Mucosa of rectum (tissue), 2 donors: ENCODE measurements around the gene INO80E.
"Not testable (repeated sequence)": the region's sequence is repeated elsewhere in the genome, so short reads cannot be mapped to it uniquely, and the experiment has no call there.

Experiments used
- H3K27ac ChIP-seq, 2 donors: one replicate each; pipeline ENCODE4 v1.7.0; 2013; ENCODE audit warnings: inconsistent platforms in 2 of 2, low read depth in 2 of 2, low read length in 2 of 2
- H3K27me3 ChIP-seq, 2 donors: one replicate each; pipeline ENCODE4 v1.7.0; 2013; ENCODE audit warnings: low read length in 2 of 2; ENCODE audit not compliant: control insufficient read depth in 2 of 2, insufficient read depth in 2 of 2
- H3K36me3 ChIP-seq, 2 donors: one replicate each; pipeline ENCODE4 v1.7.0; 2013; ENCODE audit warnings: low read length in 2 of 2; ENCODE audit not compliant: control insufficient read depth in 2 of 2, insufficient read depth in 2 of 2
- H3K4me1 ChIP-seq, 2 donors: one replicate each; pipeline ENCODE4 v1.7.0; 2013; ENCODE audit warnings: low read length in 2 of 2, mild to moderate bottlenecking in 1 of 2; ENCODE audit not compliant: control insufficient read depth in 2 of 2, insufficient read depth in 2 of 2
- H3K4me3 ChIP-seq, 2 donors: one replicate each; pipeline ENCODE4 v1.7.0; 2013; ENCODE audit warnings: low read length in 2 of 2
- H3K9ac ChIP-seq, 2 donors: one replicate each; pipeline ENCODE4 v1.7.0; 2013; ENCODE audit warnings: low read length in 2 of 2, low read depth in 1 of 2, mild to moderate bottlenecking in 1 of 2
- H3K9me3 ChIP-seq, 2 donors: one replicate each; pipeline ENCODE4 v1.7.0; 2013; ENCODE audit warnings: low read length in 2 of 2; ENCODE audit not compliant: control insufficient read depth in 2 of 2
- donor health status: healthy.
- donor health status: Normal muscosa, but diverticular disease.

The INO80E gene

DNA sequence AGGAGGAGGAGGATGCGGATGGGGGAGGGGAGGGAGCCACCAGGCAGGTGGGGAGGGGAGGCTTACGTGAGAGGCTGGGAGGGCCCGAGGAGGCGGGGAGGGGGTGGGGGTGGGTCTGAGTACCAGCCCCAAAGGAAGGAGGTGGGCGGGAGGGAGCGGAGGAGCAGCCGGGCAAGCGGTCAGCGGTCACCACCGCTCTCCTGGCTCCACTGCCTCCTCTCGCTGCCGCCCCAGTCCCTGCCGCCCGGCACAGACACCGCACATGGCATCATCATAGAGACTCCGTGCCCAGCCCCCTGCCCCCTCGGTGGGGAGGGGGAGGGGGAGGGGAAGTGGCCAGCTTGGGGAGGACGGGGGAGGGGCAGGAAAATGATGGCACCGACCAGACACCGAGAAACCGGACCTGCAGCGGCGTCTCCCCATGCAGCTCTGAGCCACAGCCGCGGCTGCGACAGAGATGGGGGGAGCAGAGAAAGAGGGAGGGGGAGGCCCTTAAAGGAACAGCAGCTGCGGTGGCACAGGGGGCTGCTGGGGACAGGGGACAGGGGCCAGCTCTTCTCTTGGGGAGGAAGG, 34.9 kb downstream of the INO80E start, which contains the start of gene TLCD3B:
Gene TLCD3B, minus strand, starts transcription at position 431 of the 573 bp plus-strand sequence. CDS start 744 bp downstream, outside the sequence.
- Histone ChIP-seq H3K27ac (no peak within 1 kb of the TSS), H3K36me3 (no peaks in the 10 kb centered on the region), H3K4me1 (no peaks in the 10 kb centered on the region), H3K9me3 (no peaks in the 10 kb centered on the region), H3K9ac (no peak within 1 kb of the TSS), H3K4me3 (no peak within 1 kb of the TSS), H3K27me3 (peaks cover 29 to 33% of the 10 kb centered on the region in 2 donors)

DNA sequence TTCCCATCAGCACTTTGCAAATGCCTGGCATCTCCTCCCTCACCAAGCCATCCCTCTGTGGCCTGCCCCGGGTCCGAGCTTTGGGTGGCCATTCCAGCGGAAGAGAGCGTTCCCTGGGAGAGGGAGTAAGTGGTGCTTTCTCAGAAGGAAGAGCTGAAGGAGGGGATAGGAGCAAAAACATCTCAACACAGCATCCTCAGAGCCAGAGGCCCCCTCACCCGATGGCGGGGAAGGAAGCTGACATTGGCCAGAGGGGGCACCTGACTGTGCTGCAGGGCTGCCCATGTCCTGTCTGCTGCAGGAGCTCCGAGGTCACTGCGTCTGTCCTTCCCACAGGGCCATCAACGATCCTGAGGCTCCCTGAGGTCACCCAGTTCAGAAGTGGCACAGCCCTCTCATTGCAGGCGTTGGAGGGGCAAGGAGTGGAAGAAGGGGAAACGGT, 35.5 kb downstream of the INO80E start:
- Histone ChIP-seq H3K27ac (no peak overlapping the region), H3K27me3 (peaks cover 33 to 34% of the 10 kb centered on the region in 2 donors)

DNA sequence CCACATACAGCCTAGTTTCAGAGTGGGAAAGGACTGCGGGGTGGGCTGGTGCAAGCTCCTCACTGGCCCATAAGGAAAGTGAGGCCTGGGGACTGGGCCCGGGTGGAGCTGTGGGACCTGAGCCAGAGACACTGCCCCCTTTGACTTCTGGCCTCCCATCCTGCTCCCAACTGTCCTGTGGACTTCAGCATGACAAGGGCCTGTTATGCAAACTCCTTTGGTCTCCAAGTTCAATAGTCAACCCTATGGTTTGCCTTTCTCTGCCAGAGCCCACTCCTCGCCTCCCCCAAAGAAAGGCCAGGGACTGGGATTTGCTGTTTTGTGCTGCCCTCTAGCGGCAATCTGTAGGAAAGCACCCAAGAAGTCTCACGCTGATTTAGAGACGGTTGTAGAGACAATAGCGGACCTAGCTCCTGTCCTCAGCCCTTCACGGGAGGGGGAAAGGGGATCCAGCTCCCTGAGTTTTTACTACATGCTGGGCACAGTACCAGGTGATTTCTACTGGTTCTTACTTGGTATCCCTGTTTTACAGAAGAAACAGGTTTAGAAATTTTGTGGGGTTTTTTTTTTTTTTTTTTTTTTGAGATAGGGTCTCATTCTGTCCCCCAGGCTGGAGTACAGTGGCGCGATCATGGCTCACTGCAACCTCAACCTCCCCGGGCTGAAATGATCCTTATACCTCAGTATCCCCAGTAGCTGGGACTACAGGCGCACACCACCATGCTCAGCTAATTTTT, 36.2 kb downstream of the INO80E start:
- Histone ChIP-seq H3K4me3 (no peak overlapping the region), H3K36me3 (no peaks in the 10 kb centered on the region), H3K4me1 (no peaks in the 10 kb centered on the region), H3K27ac (no peak overlapping the region), H3K9ac (no peak overlapping the region), H3K27me3 (peaks cover 31 to 32% of the 10 kb centered on the region in 2 donors), H3K9me3 (no peaks in the 10 kb centered on the region)

More for the DNA sequence above, 35.5 kb downstream of the INO80E start:
- no peak overlapping the region for H3K4me3 ChIP-seq
- no peaks in the 10 kb centered on the region for H3K36me3 ChIP-seq
- no peak overlapping the region for H3K9ac ChIP-seq
- no peaks in the 10 kb centered on the region for H3K9me3 ChIP-seq
- H3K4me1 ChIP-seq, result no peaks in the 10 kb centered on the region

DNA sequence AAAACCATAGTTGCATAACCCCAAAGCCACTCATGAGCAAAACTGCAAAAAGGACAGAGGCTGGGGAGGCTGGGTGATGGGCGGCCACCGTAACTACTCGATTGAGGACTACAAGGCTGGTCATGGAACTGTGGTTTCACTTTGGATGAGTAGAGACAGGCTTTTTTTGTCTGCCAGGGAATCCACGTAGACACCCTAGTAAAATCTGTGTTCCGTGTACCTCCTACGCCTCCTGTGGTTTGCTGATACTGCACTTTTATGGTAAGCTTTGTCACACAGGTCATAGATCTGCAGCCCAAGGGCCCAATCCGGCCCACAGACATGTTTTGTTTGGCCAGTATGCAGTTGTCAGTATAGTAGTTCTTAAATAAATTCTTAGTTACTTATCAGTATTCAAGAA, 37.2 kb downstream of the INO80E start:
- no peak overlapping the region for H3K9ac ChIP-seq
- H3K4me3 ChIP-seq, result no peak overlapping the region
- peaks cover 31 to 32% of the 10 kb centered on the region in 2 donors for H3K27me3 ChIP-seq
- H3K27ac ChIP-seq, result no peak overlapping the region
- H3K36me3 ChIP-seq, result no peaks in the 10 kb centered on the region
- no peaks in the 10 kb centered on the region for H3K9me3 ChIP-seq
- no peaks in the 10 kb centered on the region for H3K4me1 ChIP-seq

DNA sequence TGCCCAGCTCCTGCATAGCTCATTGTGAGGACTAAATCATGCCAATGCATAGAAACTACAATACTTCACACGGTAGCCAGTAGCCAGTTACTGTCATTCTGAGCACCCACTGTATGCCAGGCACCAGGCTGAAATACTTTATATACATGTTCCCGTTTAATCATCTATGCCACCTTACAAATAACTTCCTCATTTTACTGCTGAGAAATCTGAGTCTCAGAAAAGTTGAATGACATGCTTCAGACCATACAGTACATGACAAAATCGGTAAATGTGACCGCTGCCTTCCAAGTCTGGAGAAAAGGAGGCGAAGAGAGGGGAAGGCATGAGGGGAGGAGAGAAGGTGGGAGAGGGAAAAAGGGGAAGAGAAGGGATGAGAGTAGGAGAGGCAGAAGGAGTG, 44.2 kb downstream of the INO80E start:
- H3K27me3 ChIP-seq, result peaks cover 4 to 7% of the 10 kb centered on the region in 2 donors
- H3K9me3 ChIP-seq, result no peaks in the 10 kb centered on the region
- no peak overlapping the region for H3K27ac ChIP-seq
- no peaks in the 10 kb centered on the region for H3K36me3 ChIP-seq
- H3K4me3 ChIP-seq, result no peak overlapping the region
- no peak overlapping the region for H3K9ac ChIP-seq
- H3K4me1 ChIP-seq, result no peaks in the 10 kb centered on the region

DNA sequence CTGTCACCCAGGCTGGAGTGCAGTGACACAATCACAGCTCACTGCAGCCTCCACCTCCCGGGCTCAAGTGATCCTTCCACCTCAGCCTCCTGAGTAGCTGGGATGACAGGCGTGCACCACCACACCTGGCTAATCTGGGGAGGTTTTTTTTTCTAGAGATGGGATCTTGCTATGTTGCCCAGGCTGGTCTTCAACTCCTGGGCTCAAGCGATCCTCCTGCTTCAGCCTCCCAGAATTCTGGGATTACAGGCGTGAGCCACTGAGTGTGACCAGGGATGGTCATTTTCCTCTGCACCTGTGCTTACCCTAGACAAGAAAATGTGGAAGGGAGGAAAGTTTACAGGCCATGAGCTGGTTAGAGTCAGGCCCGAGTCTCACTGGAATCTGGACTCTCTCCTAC, 44.6 kb downstream of the INO80E start:
- H3K36me3 ChIP-seq, H3K27ac ChIP-seq, H3K4me3 ChIP-seq, H3K9ac ChIP-seq, H3K27me3 ChIP-seq, H3K9me3 ChIP-seq, H3K4me1 ChIP-seq: not testable (repeated sequence)

DNA sequence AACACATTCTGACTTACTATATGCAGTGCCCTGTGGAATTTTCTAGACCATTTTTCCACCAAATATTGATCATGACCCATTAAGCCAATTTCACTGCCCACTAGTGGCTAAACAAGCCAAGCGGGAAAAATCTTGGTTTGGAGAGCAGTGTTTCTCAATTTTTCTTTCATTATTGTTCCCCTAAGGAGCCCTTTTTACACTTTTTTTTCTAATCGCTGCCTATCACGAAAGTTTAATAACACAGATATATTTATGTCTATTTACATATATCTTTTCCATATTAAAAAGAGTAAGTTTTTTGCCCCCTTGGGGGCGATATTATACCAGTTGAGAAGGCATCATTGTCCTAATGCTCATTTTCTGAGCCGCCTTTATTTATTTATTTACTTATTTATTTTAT, 45.8 kb downstream of the INO80E start:
- no peak overlapping the region for H3K9ac ChIP-seq
- peaks cover 0 to 4% of the 10 kb centered on the region in 2 donors for H3K27me3 ChIP-seq
- no peak overlapping the region for H3K4me3 ChIP-seq
- no peaks in the 10 kb centered on the region for H3K9me3 ChIP-seq
- H3K27ac ChIP-seq, result no peak overlapping the region
- H3K4me1 ChIP-seq, result no peaks in the 10 kb centered on the region
- no peaks in the 10 kb centered on the region for H3K36me3 ChIP-seq

DNA sequence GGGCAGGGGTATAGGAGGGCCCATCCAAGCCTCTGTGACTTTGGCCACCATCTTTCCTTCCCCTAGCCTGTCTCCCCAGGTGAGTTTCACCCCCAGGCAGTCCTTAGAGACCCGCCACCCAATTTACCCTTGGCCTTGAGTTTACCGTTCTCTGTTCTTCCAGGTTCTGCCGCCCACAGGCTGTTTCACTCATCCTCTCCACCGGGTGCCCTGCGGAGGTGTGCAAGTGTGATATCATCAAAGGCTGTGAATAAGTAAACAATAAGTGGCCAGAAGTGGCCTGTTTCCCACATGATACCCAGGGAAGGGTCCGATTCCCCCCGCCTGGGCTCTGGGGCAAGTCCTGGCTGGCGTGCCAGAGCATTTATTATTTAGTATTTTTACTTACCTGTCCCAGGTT, 50.1 kb downstream of the INO80E start:
- H3K27me3 ChIP-seq, result peaks cover 0 to 4% of the 10 kb centered on the region in 2 donors
- no peak overlapping the region for H3K9ac ChIP-seq
- H3K4me1 ChIP-seq, result no peaks in the 10 kb centered on the region
- no peak overlapping the region for H3K4me3 ChIP-seq
- no peaks in the 10 kb centered on the region for H3K9me3 ChIP-seq
- no peak overlapping the region for H3K27ac ChIP-seq
- H3K36me3 ChIP-seq, result no peaks in the 10 kb centered on the region

DNA sequence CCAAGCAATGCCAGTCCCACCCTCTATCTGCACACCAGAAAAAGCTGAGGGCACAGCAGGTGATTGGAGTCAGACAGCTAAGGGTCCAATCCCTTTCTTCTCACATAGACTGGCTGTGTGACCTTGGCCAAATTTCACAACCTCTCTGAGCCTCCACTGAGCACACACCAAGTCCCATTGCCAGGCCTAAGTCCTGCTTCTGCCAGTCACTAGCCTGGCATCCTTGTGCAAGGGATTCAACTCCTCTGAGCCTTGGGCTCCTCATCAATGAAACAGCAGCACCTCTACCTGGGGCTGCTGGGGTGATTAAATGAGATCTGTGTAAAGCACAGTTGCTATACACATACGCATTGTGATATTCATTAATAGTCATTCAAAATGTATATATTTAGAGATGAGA, 50.5 kb downstream of the INO80E start:
- Histone ChIP-seq H3K27me3 (peaks cover 0 to 4% of the 10 kb centered on the region in 2 donors), H3K9me3 (no peaks in the 10 kb centered on the region), H3K36me3 (no peaks in the 10 kb centered on the region), H3K4me1 (no peaks in the 10 kb centered on the region), H3K27ac (no peak overlapping the region), H3K9ac (no peak overlapping the region), H3K4me3 (no peak overlapping the region)

DNA sequence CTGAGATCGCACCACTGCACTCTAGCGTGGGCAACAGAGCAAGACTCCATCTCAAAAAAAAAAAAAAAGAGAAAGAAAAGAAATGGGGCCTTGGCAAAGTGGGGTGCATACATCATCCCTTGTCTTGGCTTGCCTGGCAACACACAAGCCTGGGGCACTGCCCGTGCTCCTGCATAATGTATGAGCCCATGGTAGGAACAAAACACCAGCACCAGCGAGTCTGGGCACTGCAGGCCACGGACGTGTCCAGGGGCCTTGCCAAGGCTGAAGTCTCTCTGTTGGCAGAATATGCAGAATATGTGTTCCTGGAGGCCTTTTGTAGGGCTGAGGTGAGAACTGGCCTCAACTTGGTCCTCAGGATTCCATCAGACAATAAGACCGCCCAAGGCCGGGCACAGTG, 53.8 kb downstream of the INO80E start:
- Histone ChIP-seq H3K4me3 (no peak overlapping the region), H3K27ac (no peak overlapping the region), H3K36me3 (no peaks in the 10 kb centered on the region), H3K27me3 (peaks cover 0 to 1% of the 10 kb centered on the region in 2 donors), H3K9ac (no peak overlapping the region), H3K4me1 (peaks cover 7 to 10% of the 10 kb centered on the region in 2 donors), H3K9me3 (no peaks in the 10 kb centered on the region)
